ENCODE data around the gene VAV2. TPM values are rescaled to one million over a fixed set of nuclear protein-coding genes. Genes with fewer than 3 reads are reported as not detected.
A peak's percentile ranks its signal among the peaks of the same experiment; 100 is the strongest.

The VAV2 gene
- total RNA-seq, 1 donor from 2014 or later, result 47.0 TPM

- Mint-ChIP-seq H3K9me3 (no peaks in the 10 kb centered on the region), H3K36me3 (ENCODE audit: low read depth) (no peaks in the 10 kb centered on the region), H3K4me1 (peaks cover 22% of the 10 kb centered on the region), H3K4me3 (no peak overlapping the region), H3K27me3 (ENCODE audit: low read depth) (no peaks in the 10 kb centered on the region), H3K27ac (ENCODE audit: unreplicated experiment) (no peak overlapping the region)
- no peak for DNase-seq (ENCODE audit: low read depth, low spot score)
- no peak for TF ChIP-seq CTCF (conservative IDR thresholded peaks at IDR 0.05)
Observed at GRCh38 chr9:133844881-133845410, 147.2 kb downstream of the VAV2 start.

GRCh38 chr9:133844398-133844784, 147.7 kb downstream of the VAV2 start:
- Mint-ChIP-seq H3K36me3 (ENCODE audit: low read depth) (no peaks in the 10 kb centered on the region), H3K9me3 (no peaks in the 10 kb centered on the region), H3K27me3 (ENCODE audit: low read depth) (no peaks in the 10 kb centered on the region), H3K4me3 (no peak overlapping the region), H3K4me1 (peaks cover 22% of the 10 kb centered on the region), H3K27ac (ENCODE audit: unreplicated experiment) (no peak overlapping the region)
- no peak for TF ChIP-seq CTCF (conservative IDR thresholded peaks at IDR 0.05)
- DNase-seq (ENCODE audit: low read depth, low spot score), result no peak

GRCh38 chr9:133843751-133844397, 148.2 kb downstream of the VAV2 start:
- no peak overlapping the region for H3K4me3 Mint-ChIP-seq
- no peaks in the 10 kb centered on the region for H3K9me3 Mint-ChIP-seq
- DNase-seq (ENCODE audit: low read depth, low spot score), result no peak
- no peak overlapping the region for H3K27ac Mint-ChIP-seq (ENCODE audit: unreplicated experiment)
- TF ChIP-seq CTCF (conservative IDR thresholded peaks at IDR 0.05), result no peak
- peaks cover 26% of the 10 kb centered on the region for H3K4me1 Mint-ChIP-seq
- no peaks in the 10 kb centered on the region for H3K27me3 Mint-ChIP-seq (ENCODE audit: low read depth)
- no peaks in the 10 kb centered on the region for H3K36me3 Mint-ChIP-seq (ENCODE audit: low read depth)

GRCh38 chr9:133843250-133843649, 148.9 kb downstream of the VAV2 start:
- Mint-ChIP-seq H3K9me3 (no peaks in the 10 kb centered on the region), H3K27ac (ENCODE audit: unreplicated experiment) (no peak overlapping the region), H3K4me3 (no peak overlapping the region), H3K4me1 (peaks cover 26% of the 10 kb centered on the region), H3K27me3 (ENCODE audit: low read depth) (no peaks in the 10 kb centered on the region), H3K36me3 (ENCODE audit: low read depth) (no peaks in the 10 kb centered on the region)
- TF ChIP-seq CTCF (conservative IDR thresholded peaks at IDR 0.05), result no peak
- DNase-seq (ENCODE audit: low read depth, low spot score), result no peak

GRCh38 chr9:133842721-133843227, 149.3 kb downstream of the VAV2 start:
- no peak for TF ChIP-seq CTCF (conservative IDR thresholded peaks at IDR 0.05)
- no peak overlapping the region for H3K4me3 Mint-ChIP-seq
- H3K27ac Mint-ChIP-seq (ENCODE audit: unreplicated experiment), result peak overlapping the region; percentile 78
- H3K9me3 Mint-ChIP-seq, result no peaks in the 10 kb centered on the region
- no peak for DNase-seq (ENCODE audit: low read depth, low spot score)
- no peaks in the 10 kb centered on the region for H3K27me3 Mint-ChIP-seq (ENCODE audit: low read depth)
- no peaks in the 10 kb centered on the region for H3K36me3 Mint-ChIP-seq (ENCODE audit: low read depth)
- H3K4me1 Mint-ChIP-seq, result peaks cover 28% of the 10 kb centered on the region
